ENCODE data around the gene RBM38.

DNA sequence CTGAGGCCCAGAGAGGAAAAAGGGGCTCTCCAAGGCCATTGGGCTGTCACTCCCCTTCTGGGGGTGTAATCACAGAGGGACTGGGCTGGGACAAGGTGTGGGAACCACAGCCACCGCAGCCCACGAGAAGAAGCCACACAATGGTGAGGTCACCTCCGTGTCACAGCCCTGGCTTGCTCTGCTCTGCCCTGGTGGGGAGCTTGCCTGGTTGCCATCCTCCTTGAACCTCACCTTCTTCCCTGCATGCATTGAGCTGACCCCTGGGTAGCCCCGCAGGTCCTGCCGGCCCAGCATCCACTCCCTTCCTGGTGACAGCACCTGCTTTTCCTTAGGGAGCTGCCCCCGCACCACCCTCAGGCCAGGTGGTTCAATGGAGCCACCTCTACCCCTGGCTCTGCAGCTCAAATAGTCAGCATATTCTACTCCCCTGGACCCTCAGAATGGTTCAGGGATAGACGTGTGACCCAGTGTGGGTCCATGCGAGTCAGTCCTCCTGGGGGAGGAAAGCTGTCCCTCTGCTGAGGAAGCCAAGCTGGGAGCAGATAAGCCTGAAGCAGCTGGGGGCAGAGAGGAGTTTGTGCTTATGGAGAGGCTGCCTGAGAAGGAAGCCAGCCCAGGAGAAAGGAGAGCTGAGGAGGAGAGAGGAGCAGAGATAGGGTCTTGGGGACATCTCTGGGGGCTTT is 21.3 kb downstream of the RBM38 start:
- TF ChIP-seq CTCF (conservative IDR thresholded peaks at IDR 0.05 in 1 of 2, IDR thresholded peaks at IDR 0.05 in 1 of 2; ENCODE audit: extremely low read depth in 1 of 2, insufficient read depth in 1 of 2, low read depth in 1 of 2, low read length in 2 of 2): no peak
- no peak for TF ChIP-seq EZH2 (IDR thresholded peaks at IDR 0.05; ENCODE audit: borderline replicate concordance, low read length)
